Lung (tissue), 12 donors: ENCODE data around the gene RCN2. TPM values are rescaled to one million over a fixed set of nuclear protein-coding genes. Genes with fewer than 3 reads are reported as not detected.

Experiments used
- ATAC-seq: fragments of 200-7000 bp; cut with Tn5 transposase; one replicate; pipeline ENCODE4 v1.9.1; 2020; ENCODE audit warnings: moderate number of reproducible peaks; ENCODE audit not compliant: insufficient read depth, low FRiP score
- DNase-seq, 3 donors: peaks; one replicate each; pipeline ENCODE4 v3.0.0-alpha.2; 2013 to 2017
- H3K27ac ChIP-seq, 2 donors: one replicate each; pipeline ENCODE4 v1.5.1; 2013; ENCODE audit warnings: mild to moderate bottlenecking in 2 of 2, moderate library complexity in 2 of 2, control low read depth in 1 of 2, inconsistent platforms in 1 of 2, low read depth in 1 of 2, low read length in 1 of 2
- H3K27me3 ChIP-seq, 3 donors: one replicate each; pipeline ENCODE4 v1.5.1; 2013; ENCODE audit warnings: low read length in 2 of 3; ENCODE audit not compliant: control insufficient read depth in 3 of 3, insufficient read depth in 3 of 3
- H3K36me3 ChIP-seq, 4 donors: one replicate each; pipeline ENCODE4 v1.5.1; 2013; ENCODE audit warnings: low read length in 4 of 4, mild to moderate bottlenecking in 1 of 4, moderate library complexity in 1 of 4; ENCODE audit not compliant: control insufficient read depth in 4 of 4, insufficient read depth in 4 of 4
- H3K4me1 ChIP-seq, 5 donors: one replicate each; pipeline ENCODE4 v1.5.1; 2013; ENCODE audit warnings: low read length in 5 of 5, mild to moderate bottlenecking in 2 of 5, moderate library complexity in 1 of 5; ENCODE audit not compliant: control insufficient read depth in 5 of 5, insufficient read depth in 5 of 5
- H3K4me3 ChIP-seq: one replicate; pipeline ENCODE4 v1.5.1; 2013; ENCODE audit warnings: mild to moderate bottlenecking, control low read depth, moderate library complexity
- H3K9ac ChIP-seq, 2 donors: one replicate each; pipeline ENCODE4 v1.5.1; 2013; ENCODE audit warnings: low read length in 2 of 2, control low read depth in 1 of 2; ENCODE audit not compliant: insufficient read depth in 1 of 2
- H3K9me3 ChIP-seq, 4 donors: one replicate each; pipeline ENCODE4 v1.5.1; 2013; ENCODE audit warnings: low read length in 3 of 4, mild to moderate bottlenecking in 1 of 4, moderate library complexity in 1 of 4; ENCODE audit not compliant: control insufficient read depth in 4 of 4, insufficient read depth in 3 of 4
- CTCF ChIP-seq: IDR thresholded peaks from 2 replicates; pipeline ENCODE4 v1.5.1; 2012; ENCODE audit warnings: mild to moderate bottlenecking; ENCODE audit errors: control extremely low read depth, extremely low read depth
- WGBS, 2 donors: extraction: QIAGEN DNeasy Blood & Tissue Kit; methylation state at CpG; one replicate each; pipeline ENCODE4 v1.1.7; 2013; 5-methylcytosine and 5-hydroxymethylcytosine counted together
- polyA plus RNA-seq, 2 donors: library from polyadenylated mRNA; stranded (reverse); fragments of 200-250 nt; gene quantifications; one replicate each; pipeline ENCODE4 v1.2.1, GENCODE V29; 2013
- total RNA-seq, 2 donors: library from RNA; depleted of rRNA in 1 of 2; stranded (reverse); fragments of >200 nt in 1 of 2; gene quantifications; one replicate each; pipeline ENCODE4 v1.2.1, GENCODE V29; 2014 to 2021
- donor health status: control.
- donor health status: control.
- donor health status: Bipolar disorder and iron deficiency.
- donor health status: healthy.
- donor health status: DM: yes; HTN: yes; CAD: no.

The RCN2 gene
- total and polyA plus RNA-seq, 4 donors, result 28.7 to 66.1 (median 34.2) TPM

- H3K4me3 ChIP-seq, result no peak overlapping the region
- DNase-seq (peak in 2 of 3 donors; percentile 24 to 45), ATAC-seq (no peak)
- WGBS, 2 donors, result 57 to 77% methylated on average over 21 of the region's 21 CpGs
- no peaks in the 10 kb centered on the region for H3K36me3 ChIP-seq
- no peaks in the 10 kb centered on the region for H3K9me3 ChIP-seq
- no peak for TF ChIP-seq CTCF
- H3K4me1 ChIP-seq, result no peaks in the 10 kb centered on the region
- peak overlapping the region in 1 of 2 donors; percentile 69 for H3K27ac ChIP-seq
- no peaks in the 10 kb centered on the region for H3K27me3 ChIP-seq
- no peak overlapping the region for H3K9ac ChIP-seq
Measured at GRCh38 chr15:76972389-76973361, 41.1 kb downstream of the RCN2 start.

- peak; percentile 33 for TF ChIP-seq CTCF
- H3K4me1 ChIP-seq, result no peaks in the 10 kb centered on the region
- DNase-seq, result peak in 1 of 3 donors; percentile 31
- WGBS, 2 donors, result 12 to 29% methylated on average over 4 of the region's 4 CpGs
- H3K27me3 ChIP-seq, result no peaks in the 10 kb centered on the region
- no peaks in the 10 kb centered on the region for H3K9me3 ChIP-seq
- H3K9ac ChIP-seq, result no peak overlapping the region
- no peak overlapping the region for H3K27ac ChIP-seq
- no peak overlapping the region for H3K4me3 ChIP-seq
- ATAC-seq, result no peak
- H3K36me3 ChIP-seq, result no peaks in the 10 kb centered on the region
Measured at GRCh38 chr15:76973362-76973743, 41.8 kb downstream of the RCN2 start.

- no peaks in the 10 kb centered on the region for H3K27me3 ChIP-seq
- no peaks in the 10 kb centered on the region for H3K9me3 ChIP-seq
- ATAC-seq (no peak), DNase-seq (no peak)
- no peaks in the 10 kb centered on the region for H3K36me3 ChIP-seq
- H3K4me3 ChIP-seq, result no peak overlapping the region
- no peaks in the 10 kb centered on the region for H3K4me1 ChIP-seq
- WGBS, 2 donors, result 91 to 92% methylated on average over 2 of the region's 2 CpGs
- no peak for TF ChIP-seq CTCF
- H3K27ac ChIP-seq, result no peak overlapping the region
- H3K9ac ChIP-seq, result no peak overlapping the region
Measured at GRCh38 chr15:76973906-76974305, 42.4 kb downstream of the RCN2 start.
